Esophagus squamous epithelium (tissue), 4 donors: ENCODE measurements around the gene C3.

ENCODE experiments used
- CTCF ChIP-seq, 6 experiments: fragments of 450-650 bp in 4 of 6; fragments of 200-600 bp in 2 of 6; sonication (generic) in 2 of 6; IDR thresholded peaks; one replicate each; pipeline ENCODE4 v1.5.1; 2016 to 2019; ENCODE audit warnings: antibody characterized with exemption in 6 of 6, mild to moderate bottlenecking in 4 of 6, moderate library complexity in 4 of 6
- POLR2A ChIP-seq, 4 donors: fragments of 450-650 bp; IDR thresholded peaks; one replicate each; pipeline ENCODE4 v1.6.1; 2017; ENCODE audit warnings: antibody characterized with exemption in 4 of 4, mild to moderate bottlenecking in 4 of 4, moderate library complexity in 3 of 4

GRCh38 chr19:6687114-6687513 is 33.3 kb downstream of the C3 start:
- no peak for TF ChIP-seq CTCF (IDR thresholded peaks at IDR 0.05)
- TF ChIP-seq POLR2A (IDR thresholded peaks at IDR 0.05), result no peak
